T1000 (cell line): ENCODE results near the gene NTF4.

Source experiments
- DNase-seq: peaks from one replicate; lab custom pipeline; 2025; ENCODE audit warnings: mixed read lengths; lab: John Stamatoyannopoulos, UW

NTF4 gene

GRCh38 chr19:49091391-49092038 is 26.9 kb upstream of the NTF4 start:
- DNase-seq, result no peak

DNA sequence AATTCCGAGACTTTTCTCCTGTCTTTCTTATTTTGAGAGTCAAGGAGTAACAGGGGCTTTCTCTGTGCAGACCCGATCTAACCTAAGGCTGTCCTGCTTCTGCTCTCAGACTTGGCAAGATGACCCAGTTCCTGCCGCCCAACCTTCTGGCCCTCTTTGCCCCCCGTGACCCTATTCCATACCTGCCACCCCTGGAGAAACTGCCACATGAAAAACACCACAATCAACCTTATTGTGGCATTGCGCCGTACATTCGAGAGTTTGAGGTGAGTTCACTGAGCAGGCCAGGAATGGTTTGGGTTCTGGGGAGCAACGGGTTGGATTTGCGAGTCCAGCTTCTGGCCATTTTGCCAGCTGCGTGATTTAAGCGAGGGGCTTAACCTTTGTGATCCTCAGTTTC is 21.7 kb upstream of the NTF4 start:
- DNase-seq, result no peak

DNA sequence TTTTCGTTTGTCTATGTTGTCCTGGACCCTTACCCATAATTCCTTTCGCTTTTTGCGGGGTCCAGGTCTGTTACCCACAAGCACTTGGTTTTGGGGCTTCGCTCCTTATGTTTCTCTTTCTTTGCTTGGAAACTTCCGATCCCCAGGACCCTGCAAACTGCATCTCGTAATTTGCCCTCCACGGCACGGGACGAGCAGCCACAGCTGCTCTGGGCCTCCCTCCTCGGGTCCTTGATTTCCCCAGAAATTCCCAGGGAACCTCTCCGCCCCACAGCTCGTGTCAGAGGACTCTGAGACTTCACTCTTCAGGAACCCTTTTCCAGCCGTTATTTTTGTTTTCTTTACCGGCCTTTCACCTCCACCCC is 21.2 kb upstream of the NTF4 start:
- no peak for DNase-seq

GRCh38 chr19:49085020-49085867 is 20.6 kb upstream of the NTF4 start, which contains the start of gene SNRNP70:
TSS of gene SNRNP70 (plus strand) at chr19:49085451. CDS start at chr19:49086415, 964 bp downstream.
- DNase-seq, result peak; percentile 99

DNA sequence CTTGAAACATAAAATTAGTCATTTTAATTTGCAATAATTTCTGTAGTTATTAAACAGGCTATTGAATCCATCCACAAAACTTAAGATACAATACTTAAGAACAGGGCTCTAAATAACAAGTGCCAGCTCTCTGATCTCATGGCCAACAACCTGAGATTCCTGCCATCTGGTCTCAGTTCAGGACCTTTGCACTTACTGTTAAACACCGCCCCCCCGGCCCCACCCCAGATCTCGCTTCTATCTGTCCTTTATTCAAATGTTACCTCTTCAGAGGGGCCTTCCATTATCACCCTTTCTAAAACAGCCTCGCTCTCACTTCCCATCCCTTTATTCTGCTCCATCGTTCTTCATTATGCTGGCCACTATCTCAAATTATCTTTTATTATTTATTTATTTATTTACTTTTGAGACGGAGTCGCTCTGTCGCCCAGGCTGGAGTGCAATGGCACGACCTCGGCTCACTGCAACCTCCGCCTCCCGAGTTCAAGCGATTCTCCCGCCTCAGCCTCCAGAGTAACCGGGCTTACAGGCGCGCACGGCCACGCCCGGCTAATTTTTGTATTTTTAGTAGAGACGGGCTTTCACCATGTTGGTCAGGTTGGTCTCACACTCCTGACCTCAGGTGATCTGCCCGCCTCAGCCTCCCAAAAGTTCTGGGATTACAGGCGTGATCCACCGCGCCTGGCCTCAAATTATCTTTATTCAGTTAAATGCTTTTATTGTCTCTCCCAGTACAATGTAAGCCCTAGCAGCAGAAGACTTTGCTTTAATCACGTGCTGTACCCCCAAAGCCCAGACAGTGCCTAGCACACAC is 19.8 kb upstream of the NTF4 start:
- no peak for DNase-seq

DNA sequence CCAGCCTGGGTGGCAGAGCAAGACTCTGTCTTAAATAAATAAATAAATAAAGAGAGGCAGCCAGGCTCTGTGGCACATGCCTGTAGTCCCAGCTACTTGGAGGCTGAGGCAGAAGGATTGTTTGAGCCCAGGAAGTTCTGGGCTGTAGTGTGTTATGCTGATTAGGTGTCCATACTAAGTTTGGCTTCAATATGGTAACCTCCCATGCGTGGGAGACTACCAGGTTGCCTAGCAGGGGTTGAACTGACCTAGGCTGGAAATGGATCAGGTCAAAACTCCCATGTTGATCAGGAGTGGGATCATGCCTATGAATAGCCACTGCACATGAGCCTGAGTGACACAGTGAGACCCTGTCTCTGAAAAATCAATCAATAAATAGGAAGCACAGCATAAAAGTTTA is 16.7 kb upstream of the NTF4 start:
- no peak for DNase-seq

- DNase-seq, result no peak
These were observed 15.8 kb upstream of the NTF4 start for GRCh38 chr19:49080392-49080791.

GRCh38 chr19:49074869-49075268 is 10.3 kb upstream of the NTF4 start:
- peak; percentile 13 for DNase-seq

- DNase-seq, result peak; percentile 10
These were observed 9.1 kb upstream of the NTF4 start for GRCh38 chr19:49073514-49074378.

DNA sequence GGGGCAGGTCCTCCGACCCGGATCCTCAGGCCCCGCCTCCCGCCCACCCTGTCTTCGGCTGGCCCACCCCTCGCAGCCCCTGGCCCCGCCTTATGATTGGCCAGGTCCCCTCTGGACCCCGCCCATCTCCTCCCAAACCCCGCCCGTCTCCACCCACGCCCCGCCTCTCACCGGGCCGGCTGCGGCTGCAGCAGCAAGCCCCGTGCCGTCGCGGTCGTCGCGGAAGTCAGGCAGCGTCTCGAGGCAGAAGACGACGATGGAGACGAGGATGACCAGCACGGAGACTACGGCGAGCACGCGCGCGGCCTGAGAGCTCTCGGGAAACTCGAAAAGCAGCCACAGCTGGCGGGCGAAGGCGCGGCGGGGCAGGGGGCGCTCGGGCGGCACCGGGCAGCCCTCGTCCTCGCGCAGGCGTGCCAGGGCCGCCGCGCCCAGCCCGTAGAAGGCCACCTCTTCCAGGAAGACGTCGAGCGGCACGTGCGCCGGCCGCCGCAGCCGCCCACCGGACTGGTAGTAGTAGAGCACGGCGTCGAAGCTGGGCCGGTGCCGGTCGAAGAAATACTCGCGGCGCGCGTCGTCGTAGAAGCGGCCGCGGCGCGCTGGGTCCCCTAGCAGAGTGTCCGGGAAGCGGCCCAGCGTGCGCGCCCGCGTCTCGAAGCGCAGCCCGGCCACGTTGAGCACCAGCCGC is 7.4 kb upstream of the NTF4 start:
- no peak for DNase-seq

GRCh38 chr19:49070416-49070815 is 5.8 kb upstream of the NTF4 start:
- DNase-seq, result no peak

GRCh38 chr19:49069026-49069425 is 4.4 kb upstream of the NTF4 start:
- DNase-seq, result no peak

DNA sequence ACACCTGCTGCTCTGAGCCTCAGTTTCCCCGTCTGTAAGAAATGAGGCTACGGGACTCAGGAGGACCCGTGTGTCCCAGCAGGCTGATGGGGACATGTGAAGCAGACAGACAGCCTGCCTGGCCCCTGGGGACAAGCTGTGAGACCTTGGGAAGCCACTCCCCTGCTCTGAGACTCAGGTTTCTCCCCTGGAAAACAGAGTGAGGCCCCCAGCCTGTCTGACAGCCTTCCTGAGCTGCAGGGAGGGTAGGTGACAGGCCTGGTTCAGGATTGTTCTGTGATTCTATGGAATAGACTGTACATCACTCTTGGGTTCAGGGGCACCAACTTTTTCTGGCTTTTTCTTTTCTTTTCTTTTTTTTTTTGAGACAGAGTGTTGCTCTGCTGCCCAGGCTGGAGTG is 2.9 kb upstream of the NTF4 start:
- DNase-seq, result no peak

DNA sequence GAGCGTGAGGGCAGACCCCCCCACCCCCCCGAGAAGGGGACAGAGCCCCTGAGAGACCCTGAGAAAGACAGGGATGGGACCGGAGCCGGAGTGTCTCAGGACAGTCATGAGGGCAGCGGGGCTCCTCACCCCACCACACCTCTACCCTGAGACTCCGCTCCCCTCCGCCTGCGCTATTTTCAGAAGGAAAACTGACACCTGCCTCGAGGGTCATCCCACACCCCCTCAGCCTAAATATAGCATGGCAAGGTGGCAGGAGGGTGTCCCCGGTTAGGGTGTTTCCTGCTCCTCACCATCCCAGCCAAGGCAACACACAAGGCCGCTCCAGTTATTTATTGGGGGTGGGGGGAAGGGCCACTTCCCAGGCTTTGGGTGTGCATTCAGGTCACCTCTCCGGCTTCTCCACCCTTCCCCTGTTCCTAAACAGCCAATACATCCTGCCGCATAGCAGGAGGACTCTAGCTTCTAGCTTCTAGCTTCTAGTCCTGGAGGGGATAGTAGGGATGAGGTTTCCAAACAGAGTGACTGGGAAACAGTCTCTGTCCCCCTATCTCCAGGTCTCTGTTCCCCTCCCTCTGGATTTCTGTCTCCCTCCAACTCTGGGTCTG is 1.4 kb upstream of the NTF4 start:
- no peak for DNase-seq

DNA sequence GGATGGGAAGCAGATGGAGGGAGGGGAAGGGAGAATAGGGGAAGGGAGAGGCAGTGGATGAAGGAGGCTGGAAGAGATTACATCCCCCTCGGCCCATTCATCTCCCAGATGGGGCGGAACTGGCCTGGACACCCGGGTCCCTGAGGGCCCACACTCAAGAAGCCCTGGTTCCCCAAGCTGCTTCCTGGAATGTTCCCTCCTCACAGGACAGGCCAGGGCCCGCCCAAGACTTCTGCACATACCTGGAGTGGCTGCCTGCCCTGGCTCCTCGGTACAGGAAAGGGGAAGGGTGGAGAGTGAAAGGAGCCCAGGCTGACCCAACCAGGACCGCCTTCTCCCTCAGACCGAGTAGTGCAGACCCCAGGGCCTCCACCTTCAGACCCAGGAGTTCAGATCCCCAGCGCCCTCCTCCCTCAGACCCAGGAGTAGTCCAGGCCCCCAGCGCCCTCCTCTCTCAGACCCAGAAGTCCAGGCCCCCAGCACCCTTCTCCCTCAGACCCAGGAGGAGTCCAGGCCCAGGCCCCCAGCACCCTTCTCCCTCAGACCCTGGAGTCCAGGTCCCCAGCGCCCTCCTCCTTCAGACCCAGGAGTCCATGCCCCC is 489 bp downstream of the NTF4 start:
- DNase-seq, result no peak

DNA sequence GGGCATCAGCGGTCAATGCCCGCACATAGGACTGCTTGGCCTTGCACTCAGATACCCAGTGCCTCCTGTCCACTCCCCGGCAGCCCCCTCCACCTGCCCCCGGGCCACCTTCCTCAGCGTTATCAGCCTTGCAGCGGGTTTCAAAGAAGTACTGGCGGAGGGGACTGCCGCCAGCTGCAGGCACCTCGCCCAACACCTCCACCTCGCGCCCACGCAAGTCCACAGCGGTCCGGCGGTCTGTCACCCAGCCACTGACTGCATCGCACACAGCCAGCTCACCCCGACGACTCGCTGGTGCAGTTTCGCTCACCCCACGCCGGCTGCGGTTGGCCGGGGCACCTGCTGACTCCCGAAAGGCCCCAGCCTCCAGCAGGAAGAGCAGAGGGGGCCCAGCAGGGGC is 3.2 kb downstream of the NTF4 start:
- no peak for DNase-seq

DNA sequence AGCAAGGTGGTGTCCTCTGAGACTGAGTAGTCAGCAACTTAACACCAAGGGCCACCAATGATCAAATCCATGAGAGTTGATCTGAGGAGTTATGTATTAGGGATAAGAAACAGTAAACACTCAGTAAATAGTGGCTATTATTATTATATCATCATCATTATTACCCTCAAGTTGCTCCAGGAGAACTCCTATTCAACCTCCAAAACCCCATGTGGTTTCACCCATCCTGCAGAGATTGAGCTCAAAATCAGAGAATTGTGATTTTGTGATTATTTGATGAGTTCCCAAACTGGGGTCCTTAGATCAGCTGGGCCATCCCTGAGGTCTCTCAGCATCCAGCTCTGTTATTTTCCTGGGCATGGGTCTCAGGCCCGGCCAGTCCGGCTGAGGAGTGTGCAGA is 3.6 kb downstream of the NTF4 start:
- no peak for DNase-seq

DNA sequence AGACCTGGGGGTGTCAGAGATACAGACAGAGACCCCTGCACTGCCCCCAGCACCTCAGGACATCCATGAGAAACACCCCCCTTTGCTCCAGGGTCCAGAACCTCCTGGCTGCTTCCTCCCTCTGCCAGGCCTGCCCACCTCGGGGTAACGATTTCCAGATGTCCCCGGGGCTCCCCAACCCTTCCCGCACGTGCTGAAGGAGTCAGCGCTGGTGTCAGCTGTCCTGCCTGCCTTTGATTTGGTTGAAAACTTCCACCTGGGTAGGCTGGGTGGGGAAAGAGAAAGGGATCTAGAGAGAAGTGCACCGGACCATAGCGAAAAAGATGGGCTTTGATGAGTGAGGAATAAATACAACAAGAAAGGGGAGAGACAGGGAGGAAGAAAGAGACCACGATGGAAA is 5.6 kb downstream of the NTF4 start:
- no peak for DNase-seq

DNA sequence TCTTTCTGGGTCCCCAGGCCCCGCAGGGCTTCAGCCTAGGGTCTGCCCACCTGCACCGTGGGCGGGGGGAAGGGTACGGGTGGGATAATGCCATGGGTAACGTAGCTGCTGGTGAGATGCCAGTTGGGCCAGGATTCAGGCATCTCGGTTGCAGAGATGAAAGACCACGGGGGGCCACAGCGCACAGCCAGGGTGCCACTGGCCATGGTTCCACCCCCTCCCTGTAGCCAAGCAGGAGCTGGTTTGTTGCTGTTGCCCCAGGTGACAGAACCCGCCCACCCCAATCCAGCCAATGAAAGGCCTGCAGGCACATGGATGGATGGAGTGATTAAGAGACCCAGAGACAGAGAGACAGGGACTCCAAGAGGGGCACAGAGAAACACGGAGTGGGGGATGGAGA is 6.1 kb downstream of the NTF4 start:
- DNase-seq, result no peak

GRCh38 chr19:49057636-49058234 is 6.9 kb downstream of the NTF4 start, which contains the start of gene CGB7:
TSS of gene CGB7 (minus strand) at chr19:49057749. CDS start at chr19:49055375, 2,374 bp downstream.
- no peak for DNase-seq
